GM21737 (cell line): ENCODE results near the gene APOL6.
"Not testable (repeated sequence)": the region's sequence is repeated elsewhere in the genome, so short reads cannot be mapped to it uniquely, and the experiment has no call there.

Source experiments
- ATAC-seq: cut with Tn5 transposase; IDR thresholded peaks from one replicate; pipeline ENCODE4 v1.9.1; 2021; ENCODE audit warnings: mild to moderate bottlenecking, moderate library complexity; ENCODE audit not compliant: unreplicated experiment

The APOL6 gene

DNA sequence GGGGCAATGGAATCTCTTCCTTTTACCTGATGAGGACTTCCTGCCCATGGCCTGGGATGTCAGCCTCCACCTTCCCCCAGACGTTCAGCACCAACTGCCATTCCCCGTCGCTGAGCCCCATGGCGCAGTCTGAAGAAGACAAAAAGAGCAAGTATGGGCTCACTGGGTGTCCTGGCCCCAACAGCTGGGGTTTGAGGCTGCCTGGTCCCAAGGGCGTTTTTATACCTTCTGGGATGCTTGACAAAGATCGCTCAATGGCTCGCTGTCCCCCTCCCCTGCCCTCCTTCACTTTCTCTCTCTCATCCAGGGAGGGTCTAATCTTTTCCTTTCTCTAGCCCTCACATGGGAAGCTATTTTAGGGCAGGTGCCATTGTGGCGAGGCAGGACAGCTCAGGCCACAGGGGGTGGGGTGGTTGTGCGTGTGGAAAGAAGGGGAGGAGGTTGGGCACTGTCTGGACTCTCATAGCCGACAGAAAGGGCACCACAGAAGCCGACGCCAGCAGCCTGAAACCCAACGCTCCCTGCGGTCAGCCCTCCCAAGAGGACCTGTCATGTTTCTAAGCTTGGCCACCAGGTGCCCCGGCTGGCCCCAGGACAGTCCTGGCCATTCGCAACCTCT, 31.0 kb upstream of the APOL6 start, which contains the start of gene MB:
Gene MB, minus strand, starts transcription at position 193 of the 619 bp plus-strand sequence. Its CDS starts 72 bp downstream, at position 121.
- ATAC-seq = no peak

DNA sequence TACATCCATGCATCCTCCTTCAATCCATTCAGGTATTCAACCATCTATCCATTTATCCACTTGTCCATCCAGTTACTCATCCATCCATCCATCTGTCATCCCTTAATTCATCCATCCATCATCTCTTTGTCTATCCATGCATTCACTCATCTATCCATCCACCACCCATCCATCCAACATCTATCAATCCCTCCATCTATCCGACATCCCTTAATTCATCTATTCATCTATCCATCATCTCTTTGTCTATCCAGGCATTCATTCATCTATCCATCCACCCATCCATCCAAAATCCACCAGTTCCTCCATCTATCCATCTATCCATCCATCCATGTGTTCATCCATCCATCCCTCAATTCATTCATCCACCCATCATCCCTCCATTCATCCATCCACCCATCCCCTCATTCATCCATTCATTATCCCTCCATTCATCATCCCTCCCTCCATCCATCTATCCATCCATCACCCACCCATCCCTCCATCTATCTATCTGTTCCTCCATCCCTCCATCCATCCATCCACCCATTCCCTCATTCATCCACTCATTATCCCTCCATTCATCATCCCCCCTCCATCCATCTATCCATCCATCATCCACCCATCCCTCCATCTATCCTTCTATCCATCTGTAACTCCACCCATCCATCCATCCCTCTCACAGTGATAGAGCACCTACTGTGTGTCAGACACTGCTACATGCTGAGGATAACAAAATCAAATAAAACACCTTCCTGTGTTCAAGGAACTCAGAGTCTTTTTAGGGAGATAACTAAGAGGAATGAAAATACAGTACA, 29.6 kb upstream of the APOL6 start:
- ATAC-seq = no peak

DNA sequence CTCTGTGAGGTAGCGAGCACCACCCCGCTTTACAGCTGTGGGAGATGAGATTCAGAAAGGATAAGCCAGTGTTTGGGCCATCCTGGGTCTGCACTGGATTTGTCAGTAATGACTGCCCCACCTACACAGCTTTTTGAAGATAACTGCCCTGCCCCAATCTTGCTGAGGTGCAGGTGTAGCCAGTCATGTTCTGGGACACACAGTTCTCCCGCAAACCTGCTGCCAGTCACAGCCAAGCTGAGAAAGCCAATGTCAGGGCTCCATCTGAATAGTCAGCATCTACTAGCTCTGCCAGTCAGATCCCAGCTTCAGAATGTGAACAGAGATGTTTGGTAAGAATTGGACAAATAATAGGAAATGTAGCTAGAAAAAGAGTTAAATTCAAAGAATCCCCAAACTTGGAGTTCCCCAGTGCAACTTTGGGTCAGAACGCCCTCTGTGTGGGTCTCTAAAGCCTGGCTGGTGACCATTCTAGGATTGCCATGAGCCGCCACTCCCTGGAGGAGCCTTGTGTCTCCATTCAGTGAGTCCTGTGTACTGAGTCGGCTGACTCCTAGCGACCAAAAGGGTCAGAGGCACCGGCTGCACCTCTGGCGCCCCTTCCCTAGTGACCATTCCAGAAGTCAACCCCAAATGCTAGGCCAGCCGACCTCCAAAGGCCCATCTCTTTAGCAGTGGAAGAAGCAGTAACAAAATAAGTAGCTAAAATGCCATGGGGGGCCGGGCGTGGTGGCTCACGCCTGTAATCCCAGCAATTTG, 28.7 kb upstream of the APOL6 start:
- no peak for ATAC-seq

DNA sequence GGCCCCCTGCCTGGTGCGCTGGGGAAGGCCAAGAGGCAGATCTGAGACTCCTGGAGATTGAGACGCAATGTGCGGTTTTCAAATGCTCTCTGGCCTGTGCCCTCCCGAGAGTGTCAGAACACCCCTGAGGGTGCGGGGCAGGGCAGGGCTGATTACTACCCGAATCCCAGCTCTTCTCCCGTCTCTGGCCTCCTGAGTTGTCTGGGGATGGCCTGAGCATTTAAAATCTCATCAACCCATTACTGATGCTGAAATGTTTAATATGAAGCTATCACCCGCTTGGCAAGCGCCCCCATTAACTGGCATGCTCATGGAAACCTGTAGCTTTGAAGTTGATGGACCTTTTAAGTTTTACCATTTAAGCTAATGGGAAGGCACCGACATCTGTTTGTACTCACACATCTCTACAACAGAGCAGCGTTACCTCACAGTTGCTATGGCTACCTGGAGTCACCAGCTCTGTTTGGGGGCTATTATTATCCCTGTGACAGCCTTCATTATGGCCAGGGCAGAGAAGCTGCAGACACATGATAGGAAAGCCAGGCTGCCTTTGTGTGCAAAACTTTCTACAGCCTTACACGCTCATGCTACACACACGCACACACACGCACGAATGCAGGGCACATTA, 27.5 kb upstream of the APOL6 start:
- ATAC-seq = no peak

DNA sequence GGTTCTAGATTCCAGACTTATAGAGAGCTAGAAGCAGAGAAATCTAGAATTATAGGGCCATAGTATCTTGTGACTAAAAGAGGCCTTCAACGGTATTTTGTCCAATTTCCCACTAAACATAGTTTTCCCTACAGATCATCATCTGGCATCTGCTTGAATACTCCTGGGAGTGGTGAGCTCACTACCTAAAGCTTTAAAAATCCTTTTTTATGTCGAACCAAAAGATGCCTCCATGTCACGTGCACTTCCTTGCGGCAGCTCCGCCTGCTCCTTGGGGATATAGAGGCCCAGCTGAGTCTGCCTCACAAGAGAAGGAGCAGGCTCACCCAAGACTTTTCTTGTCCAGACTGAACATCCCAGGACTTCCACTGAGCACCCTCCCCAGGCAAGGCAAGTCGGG, 26.8 kb upstream of the APOL6 start:
- no peak for ATAC-seq

DNA sequence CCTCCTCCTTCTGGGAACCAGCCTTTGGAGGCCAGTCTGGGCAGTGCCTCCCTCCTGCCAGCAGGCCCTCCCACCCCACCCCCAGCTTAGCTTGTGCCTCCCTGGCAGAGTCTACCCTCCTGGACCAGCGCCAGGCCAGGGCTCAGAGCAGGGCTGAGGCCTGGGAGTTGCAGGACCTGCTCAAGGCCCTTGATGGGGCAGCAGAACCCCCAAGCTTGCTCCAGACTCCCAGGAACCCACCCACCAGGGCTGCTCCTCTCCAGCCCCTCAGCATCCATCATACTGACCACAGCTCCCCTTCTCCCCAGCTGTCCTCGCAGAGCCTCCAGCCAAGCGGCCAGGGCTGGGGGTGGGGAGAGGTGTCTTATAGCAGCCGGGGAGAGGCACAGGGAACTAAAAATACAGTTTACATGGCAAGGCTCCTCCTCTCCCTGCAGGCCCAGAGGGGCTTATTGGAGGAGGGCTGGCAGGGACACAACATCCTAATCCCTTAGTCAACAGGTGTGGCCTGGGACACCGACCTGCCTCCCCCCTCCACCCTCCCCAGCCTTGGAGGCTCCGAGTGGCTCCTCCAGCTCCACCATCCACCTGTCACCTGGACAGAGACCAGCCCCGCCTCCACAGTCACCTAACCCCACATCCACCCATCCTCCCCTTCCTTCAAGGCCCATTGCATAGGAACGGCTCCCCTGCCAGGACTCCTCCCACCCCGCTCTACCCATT, 25.9 kb upstream of the APOL6 start:
- no peak for ATAC-seq

DNA sequence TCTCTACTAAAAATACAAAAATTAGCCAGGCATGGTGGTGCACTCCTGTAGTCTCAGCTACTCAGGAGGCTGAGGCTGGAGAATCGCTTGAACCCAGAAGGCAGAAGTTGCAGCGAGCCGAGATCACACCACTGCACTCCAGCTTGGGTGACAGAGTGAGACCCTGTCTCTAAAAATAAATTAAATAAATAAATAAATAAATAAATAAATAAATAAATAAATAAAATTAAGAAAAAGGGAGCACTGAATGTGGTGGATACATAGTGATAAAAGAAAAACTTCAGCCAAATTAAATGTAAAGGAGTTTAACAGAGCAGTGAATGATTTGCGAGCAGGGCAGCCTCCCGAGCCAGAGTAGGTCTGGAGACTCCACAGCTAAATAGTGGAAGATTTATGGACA, 24.4 kb upstream of the APOL6 start:
- ATAC-seq = not testable (repeated sequence)

DNA sequence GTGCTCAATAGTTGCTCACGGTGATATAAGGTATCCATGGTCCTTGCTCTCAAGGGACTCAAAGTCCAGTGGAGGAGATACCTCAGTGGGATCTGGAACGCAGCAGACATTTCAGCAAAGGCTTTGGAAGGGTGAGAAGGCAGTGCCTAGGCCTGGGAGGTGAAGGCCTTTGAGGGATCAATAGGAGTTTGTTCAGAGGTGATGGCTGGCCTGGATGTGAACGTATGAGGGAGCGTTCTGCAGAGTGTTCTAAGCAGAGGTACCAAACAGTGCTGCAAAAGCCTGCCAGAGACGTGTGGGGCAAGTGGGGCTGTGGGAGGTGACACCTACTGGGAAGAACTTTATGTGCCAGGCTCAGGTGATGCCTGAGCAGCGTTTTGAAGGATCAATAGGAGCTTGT, 23.7 kb upstream of the APOL6 start:
- ATAC-seq = no peak

DNA sequence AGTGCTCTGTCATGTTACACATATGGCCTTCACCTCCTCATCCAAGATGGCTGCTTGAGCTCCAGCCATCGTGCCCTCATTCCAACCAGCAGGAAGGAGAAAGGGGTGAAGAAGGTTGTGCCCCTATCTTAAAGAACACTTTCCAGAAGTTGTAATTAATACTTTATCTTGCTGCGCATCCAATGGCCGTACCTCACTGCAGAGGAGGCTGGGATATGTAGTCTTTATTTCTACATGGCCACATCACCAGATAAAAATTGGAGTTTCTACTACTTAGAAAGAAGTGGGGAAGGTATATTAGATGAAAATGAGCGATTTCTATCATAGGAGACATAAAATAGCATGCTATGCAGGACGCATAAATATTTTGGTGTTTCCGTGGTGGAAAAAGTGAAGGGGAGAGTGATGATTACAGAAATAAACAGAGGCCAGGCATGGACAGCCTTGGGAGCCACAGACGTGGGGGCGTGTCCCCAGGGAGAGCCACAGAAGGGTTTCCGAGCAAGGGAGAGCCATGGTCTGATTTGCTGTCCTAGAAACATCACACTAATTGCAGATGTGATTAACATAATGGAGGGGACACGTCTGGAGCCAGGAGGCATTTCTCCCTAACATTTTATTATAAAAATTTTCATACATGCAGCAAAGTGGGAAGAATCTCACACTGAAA, 22.3 kb upstream of the APOL6 start:
- no peak for ATAC-seq

DNA sequence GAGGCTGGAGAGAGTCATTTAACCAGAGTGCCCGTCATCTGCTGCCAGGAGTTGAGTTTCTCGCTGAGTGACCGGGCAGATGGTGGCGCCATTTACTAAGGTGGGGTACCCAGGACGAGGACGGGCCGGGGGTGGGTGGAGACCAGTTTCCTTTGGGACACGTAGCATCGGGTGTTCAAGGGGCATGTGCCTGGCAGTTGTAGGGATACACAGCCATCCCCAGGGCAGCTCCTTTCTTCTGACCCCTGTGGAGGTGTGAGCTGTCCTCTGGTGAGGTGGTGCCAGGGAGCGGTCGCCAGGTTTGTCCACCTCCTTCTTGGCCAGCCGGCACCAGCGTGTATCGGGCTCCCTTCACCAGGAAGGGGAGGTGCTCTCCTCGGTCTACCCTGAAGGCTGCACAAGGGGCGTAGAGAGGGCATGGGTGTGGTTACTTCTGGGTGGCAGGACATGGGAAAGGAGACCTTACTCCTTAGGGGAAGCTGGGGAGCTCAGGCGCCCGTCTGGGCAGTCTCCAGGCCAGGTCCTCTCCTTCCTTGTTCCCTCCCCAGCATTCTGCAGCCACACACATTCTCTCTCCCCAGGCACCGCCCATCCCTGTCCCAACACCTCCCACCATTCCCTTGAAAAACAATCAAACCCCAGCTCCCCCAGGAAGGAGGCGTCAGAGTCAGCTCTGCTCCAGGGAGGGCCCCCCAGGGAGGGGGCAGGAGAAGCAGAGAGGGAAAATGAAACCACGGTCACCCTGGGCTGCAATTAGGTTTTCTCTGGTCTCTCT, 20.8 kb upstream of the APOL6 start:
- no peak for ATAC-seq

DNA sequence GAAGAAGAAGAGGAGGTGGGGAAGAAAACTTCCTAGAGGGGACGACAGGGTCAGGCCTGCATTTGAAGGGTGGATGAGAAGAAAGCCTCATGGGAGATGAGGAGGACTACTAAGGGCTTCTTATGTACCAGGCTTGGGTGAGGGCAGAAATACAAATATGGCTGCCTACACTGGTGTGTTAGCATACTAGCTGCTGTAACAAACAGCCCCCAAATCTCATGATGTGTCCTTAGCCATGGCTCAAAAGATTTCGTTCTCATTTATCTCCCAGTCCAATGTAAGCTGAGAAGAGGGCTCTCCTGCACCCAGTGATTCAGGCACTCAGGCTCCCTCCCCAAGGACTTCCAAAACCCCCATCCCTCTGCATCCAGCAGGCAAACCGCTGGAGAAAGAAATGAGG, 19.5 kb upstream of the APOL6 start:
- ATAC-seq = no peak

DNA sequence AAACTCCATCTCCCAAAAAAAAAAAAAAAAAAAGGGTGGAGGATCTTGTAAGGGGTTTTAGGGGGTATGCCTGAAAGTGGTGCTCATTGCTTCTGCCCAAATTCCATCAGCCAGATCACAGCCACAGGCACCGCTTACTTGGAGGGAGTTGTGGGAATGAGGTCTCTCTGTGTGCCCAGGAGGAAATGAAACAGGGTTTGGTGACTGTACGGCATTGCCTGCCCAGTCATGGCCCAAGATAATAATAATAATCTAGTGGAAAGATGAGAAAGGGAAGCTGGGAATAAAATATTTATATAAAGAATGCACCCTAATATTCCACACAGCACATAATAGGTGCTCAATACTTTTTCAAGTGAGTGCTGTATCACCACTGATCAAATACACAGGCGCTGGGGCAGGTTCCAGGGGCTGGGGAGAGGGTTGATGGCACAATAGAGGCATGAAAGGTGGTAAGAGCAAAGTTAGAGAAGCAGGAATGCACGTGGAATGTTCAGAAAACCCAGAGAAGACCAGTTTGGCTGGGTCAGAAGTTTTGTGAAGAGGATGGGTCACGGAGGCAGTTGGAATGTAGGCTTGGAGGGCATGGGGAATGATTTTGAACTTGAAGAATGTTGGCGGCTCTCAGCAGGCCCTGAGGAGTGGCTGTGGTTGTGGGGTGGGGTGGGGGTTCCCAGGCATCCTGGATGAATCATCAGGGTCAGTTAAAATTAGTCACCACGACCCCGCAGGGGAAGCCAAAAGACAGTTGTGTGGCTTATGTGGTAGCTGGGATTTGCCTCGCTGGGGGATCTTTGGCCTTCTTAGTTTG, 18.6 kb upstream of the APOL6 start:
- ATAC-seq = no peak

DNA sequence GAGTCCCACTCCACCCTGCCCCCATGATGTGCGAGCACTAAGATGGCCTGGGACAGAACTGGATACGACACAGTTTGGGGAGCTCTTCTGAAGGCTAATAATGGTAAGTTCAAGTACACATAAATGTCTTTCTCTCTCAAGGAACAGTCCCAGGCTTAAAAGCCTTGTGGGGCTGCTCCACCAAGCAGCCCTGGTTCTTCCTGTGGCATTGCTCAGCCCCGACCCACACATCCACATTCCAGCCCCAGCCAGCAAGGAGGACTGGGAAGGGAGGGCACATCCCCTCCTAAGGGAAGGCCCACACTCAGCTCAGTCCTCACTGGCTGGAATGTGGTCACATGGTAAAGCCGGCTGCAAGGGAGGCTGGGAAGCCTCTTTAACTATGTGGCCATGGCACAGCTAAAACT, 17.9 kb upstream of the APOL6 start:
- ATAC-seq = no peak

DNA sequence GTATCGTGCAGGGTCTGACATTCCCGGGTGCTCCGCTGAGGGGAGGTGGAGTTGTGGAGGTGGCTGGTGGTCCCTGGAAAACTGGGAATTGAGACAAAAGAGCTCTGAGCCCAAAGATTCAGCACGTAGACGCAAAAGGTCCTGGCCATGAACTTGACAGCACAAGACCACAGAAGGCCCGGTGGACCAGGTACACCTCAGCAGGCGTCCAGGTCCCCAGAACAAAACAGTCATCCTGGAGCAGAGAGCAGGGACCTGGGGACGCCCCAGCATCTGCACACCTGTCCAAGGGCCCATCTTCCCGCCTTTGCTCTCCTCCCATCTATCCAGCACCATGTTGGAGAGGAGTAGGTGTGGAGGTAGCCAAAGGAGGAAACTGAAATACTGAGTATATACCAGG, 17.4 kb upstream of the APOL6 start:
- ATAC-seq = no peak

DNA sequence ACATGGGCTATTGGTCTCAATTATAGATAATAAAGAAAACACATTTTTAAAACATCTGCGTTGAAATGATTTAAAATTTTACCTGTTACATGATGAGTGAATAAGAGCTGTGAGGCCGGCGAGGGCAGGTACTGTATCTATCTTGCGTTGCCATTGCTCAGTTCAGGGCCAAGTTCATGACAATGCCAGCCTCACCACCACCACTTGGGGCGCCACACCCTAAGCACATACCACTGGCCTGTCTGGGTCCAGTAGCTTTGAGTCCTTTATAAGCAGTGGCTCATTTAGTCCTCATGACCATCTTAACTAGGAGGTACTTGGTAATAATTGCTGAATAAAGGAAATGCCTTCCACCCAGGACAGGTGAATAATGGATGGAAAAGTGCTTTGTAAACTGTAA, 16.6 kb upstream of the APOL6 start:
- ATAC-seq = no peak

DNA sequence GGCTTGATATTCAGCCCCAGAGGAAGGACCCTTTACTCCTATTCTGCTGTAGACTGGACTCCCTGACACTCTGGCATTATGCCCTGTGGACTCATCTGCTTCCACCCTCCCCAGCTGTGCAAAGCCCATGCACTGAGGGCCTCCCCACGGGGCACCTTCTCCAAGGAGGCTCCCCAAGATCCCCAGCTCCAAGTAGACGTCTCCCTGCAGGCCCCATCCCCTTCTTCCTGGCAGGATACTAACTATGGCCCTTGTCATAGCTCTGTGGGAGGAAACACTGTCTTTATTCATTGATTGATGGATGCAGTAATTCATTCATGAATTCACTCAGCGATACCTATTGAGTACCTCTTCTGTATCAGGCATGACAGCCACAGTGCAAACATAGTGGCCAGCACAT, 15.3 kb upstream of the APOL6 start:
- no peak for ATAC-seq

DNA sequence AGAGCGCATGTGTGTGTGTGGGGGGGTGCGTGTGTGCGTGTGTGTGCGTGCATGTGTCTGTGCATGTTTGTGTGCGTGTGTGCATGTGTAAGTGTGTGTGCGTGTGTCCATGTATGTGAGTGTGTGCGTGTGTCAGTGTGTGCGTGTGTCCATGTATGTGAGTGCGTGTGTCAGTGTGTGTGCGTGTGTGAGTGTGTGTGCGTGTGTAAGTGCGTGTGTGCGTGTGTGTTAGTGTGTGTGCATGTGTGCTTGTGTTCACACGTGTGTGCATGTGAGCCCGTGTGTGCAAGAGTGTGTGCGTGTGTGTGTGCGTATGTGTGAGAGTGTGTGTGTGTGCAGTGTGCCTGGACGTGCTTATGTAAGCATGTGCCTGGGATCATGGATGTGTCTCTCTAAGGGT, 14.7 kb upstream of the APOL6 start:
- no peak for ATAC-seq

DNA sequence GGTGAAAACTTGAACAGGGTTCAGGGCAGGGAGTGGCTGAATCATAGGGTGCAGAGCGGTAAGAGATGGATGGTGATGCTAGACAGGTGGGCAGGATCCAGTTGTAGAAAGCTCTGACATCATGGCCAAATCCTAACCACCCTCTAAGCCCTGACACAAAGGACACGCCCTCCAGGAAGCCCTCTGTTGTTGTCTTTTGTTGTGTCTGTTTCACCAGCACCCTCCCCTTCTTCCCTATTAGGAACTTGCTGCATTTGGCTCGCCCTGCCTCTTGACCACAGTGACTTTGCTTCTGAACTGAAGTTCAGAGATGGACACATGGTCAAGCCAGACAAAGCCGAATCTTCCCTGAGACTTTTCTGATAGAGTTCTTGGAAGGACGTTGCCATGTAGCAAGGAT, 14.2 kb upstream of the APOL6 start:
- ATAC-seq = no peak
